Inflammatory macrophage (primary cell): ENCODE measurements around the gene STYXL1.
A peak's percentile ranks its signal among the peaks of the same experiment; 100 is the strongest.
"Not testable (repeated sequence)": the region's sequence is repeated elsewhere in the genome, so short reads cannot be mapped to it uniquely, and the experiment has no call there.

ENCODE experiments used
- DNase-seq, 2 donors: peaks; one replicate each; pipeline ENCODE4 v3.0.0-alpha.2; 2020 to 2022

The STYXL1 gene

DNA sequence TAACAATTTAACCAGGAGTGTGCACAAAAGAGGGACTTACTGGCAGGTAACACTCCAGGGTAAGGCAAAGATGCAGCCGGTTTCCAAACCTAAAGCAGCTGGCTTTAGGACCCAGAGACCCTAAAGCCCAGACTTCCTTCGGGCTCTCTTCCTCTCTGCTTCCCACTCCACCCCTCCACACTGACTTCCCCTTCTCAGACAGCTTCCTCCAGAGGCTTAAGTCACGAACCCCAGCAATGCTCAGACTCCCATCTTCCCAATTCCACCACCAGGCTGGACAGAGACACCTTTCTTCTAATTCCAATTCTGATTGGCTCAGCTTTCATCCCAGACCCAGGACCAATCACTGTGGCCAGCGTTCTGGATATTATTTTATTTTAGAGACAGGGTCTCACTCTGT, 24.8 kb downstream of the STYXL1 start:
- DNase-seq = peak; percentile 86 to 91

DNA sequence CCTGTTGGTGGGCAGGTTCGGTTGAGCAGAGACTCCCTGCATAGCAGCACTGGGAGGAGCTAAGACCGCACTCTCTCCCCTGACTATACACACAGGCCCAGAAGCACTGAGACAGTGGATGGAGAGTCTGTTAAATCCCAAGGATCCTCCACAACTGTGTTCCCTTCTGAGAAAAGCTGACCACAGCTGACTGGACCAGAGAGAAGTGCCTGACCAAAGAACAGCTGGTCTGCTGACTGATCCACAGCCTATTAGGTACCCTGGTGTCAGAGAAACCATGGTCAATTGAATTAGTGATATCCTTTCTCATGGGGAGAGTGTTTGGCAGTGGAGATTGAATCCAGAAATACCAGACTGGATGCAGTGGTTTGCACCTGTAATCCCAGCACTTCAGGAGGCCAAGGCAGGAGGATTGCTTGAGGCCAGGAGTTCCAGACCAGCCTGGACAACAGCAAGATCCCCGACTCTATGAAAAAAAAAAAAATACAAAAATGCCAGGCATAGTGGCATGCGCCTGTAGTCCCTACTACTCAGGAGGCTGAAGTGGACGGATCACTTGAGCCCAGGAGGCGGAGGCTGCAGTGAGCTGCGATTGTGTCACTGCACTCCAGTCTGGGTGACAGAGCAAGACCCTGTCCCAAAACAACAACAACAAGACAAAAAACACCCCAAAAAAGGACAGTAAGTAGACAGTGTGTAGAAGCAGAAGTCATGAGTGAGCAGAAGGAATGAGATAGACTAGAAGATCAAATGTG, 25.6 kb downstream of the STYXL1 start:
- DNase-seq = peak in 1 of 2 donors; percentile 24

DNA sequence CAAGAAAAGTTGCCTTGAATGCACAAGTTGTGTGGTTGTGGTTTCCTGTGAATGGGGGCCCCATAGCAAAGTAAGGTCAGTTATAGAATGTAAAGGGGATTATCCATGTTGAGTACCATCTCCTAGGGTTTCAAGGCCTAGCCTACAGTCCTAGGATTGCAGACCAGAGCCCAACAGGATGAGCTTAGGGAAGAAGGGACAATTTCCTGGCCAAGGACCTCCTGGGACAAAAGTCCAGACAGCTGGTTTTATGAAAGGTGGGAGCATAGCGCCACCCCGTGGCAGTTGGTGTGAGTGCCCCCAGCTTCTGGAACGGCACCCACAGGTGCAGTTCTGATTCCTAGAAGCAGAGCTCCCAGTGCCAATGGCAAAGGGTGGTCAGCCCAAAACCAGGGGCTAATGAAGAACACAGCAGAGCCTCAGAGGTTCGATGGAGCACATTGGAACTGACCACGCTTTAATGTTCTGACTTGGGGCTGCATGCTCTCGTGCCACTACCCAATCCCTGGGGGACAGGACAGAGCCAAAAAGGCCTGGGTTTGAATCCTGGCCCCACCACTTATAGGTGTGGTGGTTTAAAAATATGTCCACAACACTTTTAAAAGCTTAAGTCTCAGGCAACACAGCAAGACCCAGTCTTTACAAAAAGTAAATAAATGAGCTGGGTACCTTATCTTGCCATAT, 27.6 kb downstream of the STYXL1 start:
- DNase-seq = peak; percentile 72 to 76

DNA sequence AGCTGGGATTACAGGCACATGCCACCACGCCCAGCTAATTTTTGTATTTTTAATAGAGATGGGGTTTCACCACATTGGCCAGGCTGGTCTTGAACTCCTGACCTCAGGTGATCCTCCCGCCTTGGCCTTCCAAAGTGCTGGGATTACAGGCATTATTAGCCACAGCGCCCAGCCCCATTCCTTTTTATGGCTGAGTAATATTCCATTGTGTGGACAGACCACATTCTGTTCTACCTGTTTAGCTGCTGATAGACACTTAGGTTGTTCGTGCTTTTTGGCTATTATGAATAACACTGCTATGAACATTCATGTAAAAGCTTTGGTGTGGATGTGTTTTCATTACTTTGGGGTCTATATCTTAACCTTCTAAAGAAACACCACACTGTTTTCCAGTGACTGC, 29.3 kb downstream of the STYXL1 start:
- DNase-seq = not testable (repeated sequence)

DNA sequence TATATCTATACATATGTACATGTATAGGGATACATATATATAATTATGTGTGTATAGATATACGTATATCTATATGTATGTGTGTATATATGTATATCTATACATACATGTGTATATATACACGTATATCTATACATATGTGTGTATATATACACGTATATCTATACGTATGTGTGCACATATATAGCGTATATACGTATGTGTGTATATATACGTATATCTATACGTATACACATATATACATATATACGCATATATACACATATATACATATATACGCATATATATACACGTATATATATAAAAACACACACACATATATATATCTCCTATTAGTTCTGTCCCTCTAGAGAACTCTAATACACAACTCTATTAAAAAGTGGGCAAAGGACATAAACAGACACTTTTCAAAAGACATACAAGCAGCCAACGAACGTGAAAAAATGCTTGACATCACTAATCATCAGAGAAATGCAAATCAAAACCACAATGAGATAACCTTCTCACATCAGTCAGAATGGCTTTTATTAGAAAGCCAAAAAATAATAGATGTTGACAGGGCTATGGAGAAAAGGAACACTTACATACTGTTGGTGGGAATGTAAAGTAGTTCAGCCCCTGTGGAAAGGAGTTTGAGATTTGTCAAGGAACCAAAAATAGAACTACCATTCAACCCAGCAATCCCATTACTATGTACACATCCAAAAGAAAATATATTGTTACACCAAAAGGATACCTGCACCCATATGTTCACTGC, 31.4 kb downstream of the STYXL1 start:
- no peak for DNase-seq

DNA sequence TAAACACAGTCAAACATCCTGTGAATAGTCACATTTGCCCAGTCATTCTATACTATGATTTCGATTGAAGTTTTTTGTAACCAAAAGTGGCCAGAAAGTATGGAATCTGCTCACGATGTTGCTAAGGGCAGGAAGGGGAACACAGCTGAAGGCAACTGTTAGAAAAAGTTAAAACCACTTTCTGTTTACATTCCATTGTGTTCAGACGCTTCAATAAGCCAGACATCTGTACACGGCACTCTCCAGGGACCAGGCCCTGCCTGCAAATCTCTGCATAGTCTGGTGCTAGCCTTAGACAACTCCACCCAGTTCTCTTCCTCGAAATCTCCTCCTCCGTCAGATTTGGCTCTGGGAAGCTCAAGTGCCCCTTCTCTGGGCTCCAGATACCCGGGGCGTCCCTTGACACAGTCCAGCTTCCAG, 36.3 kb downstream of the STYXL1 start:
- DNase-seq = no peak

DNA sequence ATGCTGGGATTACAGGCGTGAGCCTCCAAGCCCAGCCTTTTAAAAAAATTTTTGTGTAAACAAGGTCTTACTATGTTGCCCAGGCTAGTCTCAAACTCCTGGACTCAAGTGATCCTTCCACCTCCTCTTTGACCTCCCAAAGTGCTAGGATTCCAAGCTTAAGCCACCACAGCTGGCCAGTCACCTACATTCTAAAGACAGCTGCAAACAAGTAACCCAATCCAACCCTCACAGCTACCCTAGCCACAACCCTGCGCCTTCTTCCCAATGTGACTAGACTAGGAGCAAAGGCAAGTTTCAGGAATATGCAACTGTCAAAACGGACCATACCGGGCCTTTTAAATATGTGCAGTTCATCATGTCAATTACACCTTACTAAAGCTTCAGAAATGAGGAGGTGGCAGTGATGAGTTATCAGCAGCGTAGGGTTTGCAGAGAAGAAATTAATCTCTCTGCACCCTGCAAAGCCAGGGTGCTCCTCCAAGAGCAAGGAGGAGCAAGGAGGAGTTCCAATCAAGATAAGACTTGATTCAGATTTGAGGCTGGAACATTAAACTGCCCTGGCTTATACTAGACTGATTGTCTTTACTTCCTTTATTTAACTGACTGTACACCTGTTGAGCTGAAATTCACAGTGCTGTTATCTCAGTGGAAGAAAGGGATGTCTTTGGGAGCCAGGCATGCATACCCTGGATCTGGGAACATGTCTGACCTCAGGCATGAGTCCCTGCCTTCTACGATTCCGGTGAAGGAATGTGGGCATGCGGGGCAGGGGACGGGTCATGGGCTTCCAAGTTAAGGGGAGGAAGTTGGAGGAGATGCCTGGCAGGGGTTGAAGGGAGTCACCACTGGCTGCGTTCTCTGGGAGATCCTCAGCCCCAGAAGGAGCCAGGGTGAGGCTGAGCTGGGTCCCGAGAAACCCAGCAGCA, 37.9 kb downstream of the STYXL1 start:
- DNase-seq = no peak

DNA sequence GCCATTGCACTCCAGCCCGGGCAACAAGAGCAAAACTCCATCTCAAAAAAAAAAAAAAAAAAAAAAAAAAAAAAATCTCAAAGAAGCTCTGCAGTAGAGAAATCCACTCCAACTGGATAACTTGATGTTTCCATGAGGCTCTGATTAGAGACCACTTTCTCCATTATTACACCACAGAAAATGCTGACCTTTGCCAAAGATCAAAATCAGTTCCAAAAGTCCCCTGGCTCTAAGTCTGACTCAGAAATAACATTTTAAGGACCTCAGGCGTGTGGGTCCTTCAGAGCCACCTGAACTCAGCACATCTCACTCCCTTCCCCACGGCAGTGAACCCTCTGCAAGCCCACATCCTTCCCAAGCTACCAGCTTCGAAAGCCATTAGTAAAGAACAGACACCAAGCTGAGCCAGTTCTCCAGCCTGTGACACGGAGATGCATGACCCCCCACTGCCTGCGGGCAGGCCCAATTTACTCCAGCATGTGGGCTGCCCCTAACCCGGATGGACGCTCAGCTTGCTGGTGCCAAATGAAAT, 39.6 kb downstream of the STYXL1 start:
- no peak for DNase-seq

DNA sequence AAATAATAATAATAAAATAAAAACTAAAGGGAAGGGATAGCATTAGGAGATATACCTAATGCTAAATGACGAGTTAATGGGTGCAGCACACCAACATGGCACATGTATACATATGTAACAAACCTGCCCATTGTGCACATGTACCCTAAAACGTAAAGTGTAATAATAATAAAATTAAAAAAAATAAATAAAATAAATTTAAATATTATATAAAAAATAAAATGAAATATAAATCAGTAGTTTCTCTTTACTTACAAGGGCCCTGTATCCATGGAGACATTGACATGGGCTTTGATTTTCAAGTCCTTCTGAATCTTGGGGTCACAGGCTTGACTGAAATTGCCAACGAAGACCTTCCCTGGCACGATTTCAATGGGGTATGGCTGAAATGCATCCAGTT, 42.8 kb downstream of the STYXL1 start:
- not testable (repeated sequence) for DNase-seq

DNA sequence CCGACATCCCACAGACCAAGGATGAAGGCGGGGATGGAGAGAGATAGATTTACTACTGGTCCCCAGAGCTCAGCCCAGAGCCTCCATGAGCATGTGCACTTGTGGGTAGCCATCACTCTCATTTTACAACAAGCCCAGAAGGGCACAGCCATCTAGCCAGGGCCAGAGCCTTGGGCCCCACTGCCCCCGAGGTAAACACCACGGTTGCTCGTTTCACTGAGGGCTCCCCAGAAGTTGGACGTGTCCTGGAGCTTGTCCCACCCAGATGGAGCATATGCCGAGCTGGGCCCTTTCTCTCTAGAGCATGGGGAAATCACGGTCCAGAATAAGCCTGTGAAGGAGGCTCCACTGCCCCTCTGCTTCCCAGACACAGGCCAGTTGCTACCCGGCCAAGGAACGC, 44.4 kb downstream of the STYXL1 start:
- no peak for DNase-seq

DNA sequence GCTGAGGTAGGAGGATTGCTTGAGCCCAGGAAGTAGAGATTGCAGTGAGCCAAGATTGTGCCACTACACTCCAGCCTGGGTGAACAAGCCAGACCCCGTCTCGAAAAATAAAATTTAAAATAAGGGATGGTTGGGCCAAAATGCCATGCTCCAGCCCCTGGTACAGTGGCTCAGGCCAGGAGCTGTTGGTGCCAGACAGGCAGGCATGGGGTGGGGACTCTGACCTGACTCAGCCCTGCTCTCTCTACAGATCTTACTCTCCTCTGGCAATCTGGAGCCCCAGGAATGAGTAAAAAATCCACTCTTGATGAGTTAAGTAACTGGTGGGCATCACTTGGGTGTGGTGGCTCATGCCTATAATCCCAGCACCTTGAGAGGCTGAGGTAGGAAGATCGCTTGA, 45.0 kb downstream of the STYXL1 start:
- no peak for DNase-seq

DNA sequence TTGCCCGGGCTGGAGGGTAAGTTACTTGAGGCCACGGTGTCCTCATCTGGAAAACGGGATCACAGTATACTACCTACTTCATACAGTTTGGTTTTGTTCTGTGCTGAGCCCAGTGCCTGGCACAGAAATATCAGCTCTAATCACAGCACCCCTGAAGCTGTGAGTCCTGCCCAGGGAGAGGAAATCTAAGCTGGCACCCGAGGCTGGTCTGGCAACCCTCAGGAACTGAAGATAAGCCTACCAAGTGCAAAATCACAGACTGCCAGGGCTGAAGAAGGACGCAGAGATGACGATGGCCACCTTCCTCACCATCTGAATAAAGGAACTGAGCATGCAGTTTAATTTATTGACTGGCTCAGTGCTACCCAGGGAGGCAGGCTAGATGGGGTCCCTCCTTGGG, 45.7 kb downstream of the STYXL1 start:
- no peak for DNase-seq

DNA sequence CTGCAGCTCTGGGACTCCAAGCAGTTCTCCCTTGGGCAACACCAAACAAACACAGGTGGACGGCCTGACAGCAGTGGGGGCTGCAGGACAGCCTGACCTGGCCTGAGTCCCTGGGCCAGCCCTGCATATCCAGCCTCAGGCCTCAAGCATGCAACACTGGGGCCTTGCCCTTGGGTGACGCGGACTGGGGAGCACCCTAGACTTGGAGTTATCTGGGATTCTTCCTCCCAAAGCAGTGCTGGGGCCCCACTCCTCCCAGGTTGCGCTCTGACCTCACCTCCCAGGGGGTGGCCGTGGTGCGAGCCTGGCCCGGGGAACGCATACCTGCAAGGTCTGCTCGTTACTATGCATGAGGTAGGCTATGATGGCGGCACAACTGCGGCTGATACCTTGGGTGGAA, 47.2 kb downstream of the STYXL1 start:
- DNase-seq = no peak

DNA sequence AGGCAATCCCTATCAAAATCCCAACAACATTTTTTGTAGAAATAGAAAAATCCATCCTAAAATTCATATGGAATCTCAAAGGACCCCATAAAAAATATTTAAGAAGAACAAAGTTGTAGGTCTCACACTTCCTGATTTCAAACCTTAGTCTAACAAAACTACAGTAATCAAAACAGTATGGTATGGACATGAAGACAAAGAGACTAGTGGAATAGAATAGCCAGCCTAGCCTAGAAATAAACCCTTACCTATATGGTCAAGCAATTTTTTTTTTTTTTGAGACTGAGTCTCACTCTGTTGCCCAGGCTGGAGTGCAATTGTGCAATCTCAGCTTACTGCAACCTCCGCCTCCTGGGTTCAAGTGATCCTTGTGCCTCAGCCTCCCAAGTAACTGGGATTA, 49.8 kb downstream of the STYXL1 start:
- no peak for DNase-seq

DNA sequence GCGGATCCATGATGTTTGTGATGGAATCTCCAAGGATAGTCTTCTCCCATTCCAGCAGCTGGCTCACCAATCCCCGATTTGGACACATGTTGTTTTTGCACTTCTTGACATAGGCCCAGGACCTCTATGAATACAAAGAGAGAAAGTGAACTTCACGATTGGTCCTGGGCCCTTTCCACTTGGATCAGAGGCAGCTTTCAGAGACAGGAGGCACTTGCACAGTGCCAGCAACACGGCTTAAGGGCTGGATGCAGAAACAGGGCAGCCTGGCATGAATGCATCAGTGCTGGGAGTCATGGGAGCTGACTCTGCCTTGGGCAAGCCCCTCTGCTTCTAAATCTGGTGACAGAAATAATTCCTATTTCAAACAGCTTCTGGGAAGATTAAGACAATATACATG, 51.3 kb downstream of the STYXL1 start:
- DNase-seq = no peak

DNA sequence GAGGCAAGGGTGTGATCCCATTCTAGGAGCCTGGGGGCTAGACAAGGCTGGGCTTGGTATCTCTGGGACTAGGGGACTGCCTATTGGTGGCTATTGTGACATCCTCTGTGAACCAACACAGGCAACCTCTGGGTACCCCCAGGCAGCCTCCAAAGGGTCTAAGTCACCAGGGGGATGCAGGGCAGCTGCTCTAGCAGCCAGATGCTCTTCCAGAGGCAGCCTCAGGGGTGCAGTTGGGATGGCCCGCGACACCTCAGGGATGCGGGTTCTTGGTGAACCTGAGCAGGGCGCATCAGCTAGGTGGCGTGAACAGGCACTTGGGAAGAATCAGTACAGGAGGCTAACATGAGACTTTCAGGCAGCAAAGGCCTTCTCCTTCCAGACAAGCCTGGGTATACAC, 51.8 kb downstream of the STYXL1 start:
- no peak for DNase-seq

DNA sequence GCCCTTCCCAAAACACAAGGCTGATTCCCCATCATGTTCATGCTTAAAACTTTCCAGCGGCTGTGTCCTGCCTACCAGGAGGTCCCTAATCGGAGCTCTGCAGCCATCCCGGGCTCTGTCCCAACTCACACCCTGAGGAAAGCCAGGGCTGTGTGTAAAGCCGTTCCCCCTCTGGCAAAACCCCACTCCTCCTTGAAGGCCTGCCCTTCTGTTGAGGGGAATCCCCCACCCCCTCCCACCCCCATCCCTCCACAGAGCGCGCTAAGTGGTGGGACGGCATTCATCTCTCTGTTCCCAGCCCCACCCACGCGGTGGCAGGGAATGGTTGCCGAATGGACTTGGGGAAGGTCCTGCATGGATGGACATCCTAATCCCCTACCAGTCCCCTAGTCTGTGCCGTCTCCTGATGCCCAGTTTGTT, 52.7 kb downstream of the STYXL1 start:
- no peak for DNase-seq

DNA sequence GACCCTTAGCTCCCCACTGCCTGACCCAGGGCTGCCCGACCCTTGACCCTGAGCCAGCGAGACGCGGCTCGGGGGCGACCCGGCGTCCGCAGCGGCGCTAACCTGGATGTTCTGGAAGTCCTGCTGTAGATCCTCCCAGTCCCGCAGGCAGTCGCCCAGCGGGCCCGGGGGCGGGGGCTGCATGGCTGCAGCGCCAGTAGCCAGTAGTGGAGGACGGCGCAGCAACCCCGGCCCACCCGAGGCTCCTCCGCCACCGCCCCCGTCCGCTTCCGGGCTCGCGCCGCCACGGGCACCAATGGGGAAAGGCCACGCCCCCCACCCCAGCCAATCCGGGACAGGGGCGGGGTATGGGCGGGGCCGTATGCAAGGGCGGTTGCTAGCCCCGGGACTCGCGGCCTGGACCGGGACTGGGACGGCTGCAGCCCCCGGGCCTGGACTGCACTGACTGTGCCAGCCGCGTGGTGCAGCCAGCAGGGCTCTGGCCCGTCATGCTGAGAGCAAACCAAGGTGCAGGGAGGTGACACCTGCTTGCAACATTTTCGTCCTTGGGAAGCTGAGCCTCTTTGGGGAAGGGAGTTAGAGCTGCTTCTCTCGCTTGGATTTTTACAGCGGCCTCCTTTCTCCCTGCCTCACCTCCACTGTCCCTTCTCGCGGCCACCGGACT, 53.3 kb downstream of the STYXL1 start, which contains the start of gene TMEM120A:
Gene TMEM120A (minus strand): TSS at position 208 of the 664 bp plus-strand sequence. CDS start 25 bp downstream, at position 183.
- peak; percentile 93 to 95 for DNase-seq

DNA sequence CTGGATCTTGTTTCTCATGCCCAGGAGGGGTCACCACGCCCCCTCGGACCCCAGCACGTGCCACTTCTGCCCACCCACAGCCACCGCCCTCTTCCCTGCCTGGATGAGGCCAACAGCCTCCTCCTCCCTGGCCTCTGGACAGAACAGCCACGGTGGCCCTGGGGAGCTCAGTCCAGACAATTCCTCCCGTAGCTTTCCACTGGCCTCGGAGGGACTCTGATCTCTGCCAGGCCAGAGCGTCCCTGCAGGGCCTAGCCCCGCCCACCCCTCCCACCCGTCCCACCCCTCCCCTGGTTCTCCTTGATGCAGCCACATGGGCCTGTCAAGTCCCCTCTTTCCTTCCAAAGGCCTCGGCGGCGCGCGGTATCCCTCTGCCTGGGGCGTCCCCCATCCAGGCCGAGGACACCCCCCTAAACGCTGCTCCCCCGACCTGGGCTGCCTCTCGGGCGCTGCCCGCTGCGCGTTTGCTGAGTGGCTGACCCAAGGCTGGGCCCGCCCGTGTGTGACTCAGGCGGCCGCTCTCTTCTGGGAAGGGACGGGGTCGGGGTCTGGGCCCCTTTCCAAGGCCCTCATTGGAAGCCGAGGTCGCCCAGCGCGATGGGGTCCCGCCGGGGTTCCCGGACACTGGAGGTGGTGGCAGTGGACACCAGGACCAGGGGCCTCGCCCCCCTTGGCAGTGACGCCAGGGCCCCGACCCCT, 54.0 kb downstream of the STYXL1 start:
- DNase-seq = peak in 1 of 2 donors; percentile 26

DNA sequence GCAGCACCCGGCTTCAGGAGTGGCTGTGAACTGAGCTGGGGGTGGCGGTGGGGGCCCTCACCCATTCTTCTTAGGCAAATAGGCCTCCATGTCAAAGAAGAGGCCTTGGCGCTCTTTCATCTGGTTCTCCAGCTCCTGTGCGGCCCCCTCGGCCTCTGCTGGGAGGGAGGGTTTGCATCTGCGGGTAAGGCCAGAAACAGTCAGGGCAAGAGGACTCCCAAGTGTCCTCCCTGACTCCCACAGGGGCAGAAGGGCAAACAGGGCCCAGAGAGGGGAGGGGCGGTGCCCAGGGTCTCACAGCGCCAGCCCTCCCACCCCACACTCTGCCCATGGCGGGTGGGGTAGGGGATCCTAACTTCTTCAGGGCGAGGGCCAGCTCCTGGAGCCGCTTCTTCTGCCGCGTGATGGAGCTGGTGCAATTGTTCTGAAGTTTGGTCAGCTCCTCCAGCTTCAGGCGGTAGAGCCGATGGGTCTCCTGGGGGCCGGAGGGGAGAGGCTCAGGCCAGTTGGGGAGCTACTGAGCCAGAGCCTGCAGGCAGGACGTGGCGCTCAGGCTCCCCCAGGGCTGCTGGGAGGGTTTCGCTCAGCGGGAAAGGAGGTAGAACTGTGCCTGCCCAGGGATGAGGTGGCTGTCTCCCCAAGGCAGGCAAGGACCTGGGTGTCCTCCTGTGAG, 55.6 kb downstream of the STYXL1 start:
- no peak for DNase-seq
